NOMO-1 treated with DMSO at 0.1 percent for 48 hours (cell line): ENCODE results near the gene MED29.
"Not testable (repeated sequence)": the region's sequence is repeated elsewhere in the genome, so short reads cannot be mapped to it uniquely, and the experiment has no call there.

ENCODE experiments used
- DNase-seq: peaks from one replicate; lab custom pipeline; 2025; ENCODE audit not compliant: unreplicated experiment; lab: John Stamatoyannopoulos, UW

MED29 gene

GRCh38 chr19:39370735-39371134, 20.4 kb upstream of the MED29 start:
- DNase-seq: no peak

GRCh38 chr19:39372047-39372802, 19.0 kb upstream of the MED29 start:
- DNase-seq: no peak

GRCh38 chr19:39372941-39373340, 18.2 kb upstream of the MED29 start:
- DNase-seq: no peak

GRCh38 chr19:39375929-39376328, 15.2 kb upstream of the MED29 start:
- no peak for DNase-seq

GRCh38 chr19:39377373-39378362, 13.5 kb upstream of the MED29 start:
- DNase-seq: no peak

- not testable (repeated sequence) for DNase-seq
These were observed 11.8 kb upstream of the MED29 start for GRCh38 chr19:39379366-39379765.

GRCh38 chr19:39379865-39380396, 11.2 kb upstream of the MED29 start:
- DNase-seq: no peak

- no peak for DNase-seq
These were observed 10.4 kb upstream of the MED29 start for GRCh38 chr19:39380521-39381502.

GRCh38 chr19:39381910-39382611, 9.1 kb upstream of the MED29 start:
- no peak for DNase-seq

- DNase-seq: no peak
These were observed 8.0 kb upstream of the MED29 start for GRCh38 chr19:39382991-39383828.

- no peak for DNase-seq
These were observed 6.2 kb upstream of the MED29 start for GRCh38 chr19:39384839-39385568.

- DNase-seq: no peak
These were observed 5.4 kb upstream of the MED29 start for GRCh38 chr19:39385629-39386411.

GRCh38 chr19:39386557-39386956, 4.6 kb upstream of the MED29 start:
- DNase-seq: no peak

GRCh38 chr19:39388657-39389056, 2.5 kb upstream of the MED29 start:
- DNase-seq: no peak

GRCh38 chr19:39389631-39390414, 1.4 kb upstream of the MED29 start:
- no peak for DNase-seq

GRCh38 chr19:39390451-39390750, 777 bp upstream of the MED29 start:
- no peak for DNase-seq
